Endothelial cell of umbilical vein (primary cell): ENCODE data around the gene OR52I1.

ENCODE experiments used
- CTCF ChIP-seq, 2 donors: IDR thresholded peaks; 1 replicate in 1 of 2; 2 replicates in 1 of 2; pipeline ENCODE4 v1.5.1; 2011; ENCODE audit warnings: low read length in 2 of 2, mild to moderate bottlenecking in 2 of 2, moderate library complexity in 2 of 2, control low read depth in 1 of 2, inconsistent platforms in 1 of 2, low read depth in 1 of 2; ENCODE audit not compliant: insufficient read depth in 1 of 2; ENCODE audit errors: extremely low read depth in 1 of 2
- EZH2 ChIP-seq: IDR thresholded peaks from 2 replicates; pipeline ENCODE4 v1.6.1; 2012; ENCODE audit warnings: borderline replicate concordance, low read depth, mild to moderate bottlenecking, moderate library complexity, low read length, inconsistent platforms; ENCODE audit not compliant: severe bottlenecking
- FOS ChIP-seq: IDR thresholded peaks from 2 replicates; pipeline ENCODE4 v1.6.1; 2011; ENCODE audit warnings: mild to moderate bottlenecking, low read length, moderate library complexity, borderline replicate concordance; ENCODE audit not compliant: insufficient read depth
- GATA2 ChIP-seq: IDR thresholded peaks from 2 replicates; pipeline ENCODE4 v1.7.0; 2011; ENCODE audit warnings: low read depth, mild to moderate bottlenecking, moderate library complexity, mixed read lengths, low read length; ENCODE audit not compliant: insufficient read length, insufficient read depth
- MYC ChIP-seq: IDR thresholded peaks from one replicate; pipeline ENCODE4 v1.6.1; 2011; ENCODE audit warnings: mild to moderate bottlenecking, low read depth, low read length
- POLR2A ChIP-seq: IDR thresholded peaks from 2 replicates; pipeline ENCODE4 v1.6.1; 2012; ENCODE audit warnings: low read depth, mild to moderate bottlenecking, control low read depth, low read length
- POLR2AphosphoS5 ChIP-seq: IDR thresholded peaks from 2 replicates; pipeline ENCODE4 v1.6.1; 2012; ENCODE audit warnings: low read depth, mild to moderate bottlenecking, control low read depth, low read length, moderate library complexity; ENCODE audit not compliant: insufficient read depth
- TF ChIP-seq, protein P1 (sequence below): IDR thresholded peaks from 2 replicates; pipeline ENCODE4 v1.6.1; 2011; ENCODE audit not compliant: insufficient read depth, insufficient read length

DNA sequence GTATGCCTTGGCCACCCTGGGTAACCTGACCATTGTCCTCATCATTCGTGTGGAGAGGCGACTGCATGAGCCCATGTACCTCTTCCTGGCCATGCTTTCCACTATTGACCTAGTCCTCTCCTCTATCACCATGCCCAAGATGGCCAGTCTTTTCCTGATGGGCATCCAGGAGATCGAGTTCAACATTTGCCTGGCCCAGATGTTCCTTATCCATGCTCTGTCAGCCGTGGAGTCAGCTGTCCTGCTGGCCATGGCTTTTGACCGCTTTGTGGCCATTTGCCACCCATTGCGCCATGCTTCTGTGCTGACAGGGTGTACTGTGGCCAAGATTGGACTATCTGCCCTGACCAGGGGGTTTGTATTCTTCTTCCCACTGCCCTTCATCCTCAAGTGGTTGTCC, 46.1 kb downstream of the OR52I1 start:
- TF ChIP-seq CTCF (IDR thresholded peaks at IDR 0.05; ENCODE audit: extremely low read depth in 1 of 2, insufficient read depth in 1 of 2, low read depth in 1 of 2, low read length in 2 of 2): no peak
- TF ChIP-seq POLR2AphosphoS5: no peak
- no peak for TF ChIP-seq GATA2
- TF ChIP-seq POLR2A: no peak
- no peak for TF ChIP-seq EZH2
- TF ChIP-seq FOS: no peak
- TF ChIP-seq MYC: no peak
- TF ChIP-seq, protein P1, sequence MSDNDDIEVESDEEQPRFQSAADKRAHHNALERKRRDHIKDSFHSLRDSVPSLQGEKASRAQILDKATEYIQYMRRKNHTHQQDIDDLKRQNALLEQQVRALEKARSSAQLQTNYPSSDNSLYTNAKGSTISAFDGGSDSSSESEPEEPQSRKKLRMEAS: no peak
